KG1 (cell line): ENCODE data around the gene MYH14.
"Not testable (repeated sequence)": the region's sequence is repeated elsewhere in the genome, so short reads cannot be mapped to it uniquely, and the experiment has no call there.

ENCODE experiments used
- DNase-seq: peaks from one replicate; lab custom pipeline; 2025; lab: John Stamatoyannopoulos, UW

The MYH14 gene

DNA sequence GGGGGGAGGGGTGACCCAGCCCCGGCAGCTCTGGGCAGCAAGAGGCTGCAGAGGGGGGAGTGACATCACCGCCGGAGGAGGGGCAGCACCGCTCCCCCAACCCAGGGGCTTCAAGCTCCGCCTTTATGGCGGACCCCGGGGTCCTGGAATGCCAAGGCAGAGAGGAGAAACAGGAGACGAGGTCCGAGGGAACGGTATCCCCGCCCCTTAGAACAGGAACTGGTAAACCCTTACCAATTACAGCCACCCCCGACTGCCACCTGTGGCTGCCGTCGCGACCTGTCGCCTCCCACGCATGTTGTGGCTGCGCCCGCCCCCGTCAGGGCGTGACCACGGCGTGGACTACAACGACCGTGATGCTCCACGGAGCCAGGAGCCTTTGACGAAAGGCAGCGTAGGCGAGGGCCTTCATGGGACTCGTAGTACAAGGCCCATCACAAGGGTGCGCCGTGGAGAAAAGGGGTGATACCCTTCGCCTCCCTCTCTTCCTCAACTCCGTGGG, 129.9 kb downstream of the MYH14 start:
- no peak for DNase-seq

DNA sequence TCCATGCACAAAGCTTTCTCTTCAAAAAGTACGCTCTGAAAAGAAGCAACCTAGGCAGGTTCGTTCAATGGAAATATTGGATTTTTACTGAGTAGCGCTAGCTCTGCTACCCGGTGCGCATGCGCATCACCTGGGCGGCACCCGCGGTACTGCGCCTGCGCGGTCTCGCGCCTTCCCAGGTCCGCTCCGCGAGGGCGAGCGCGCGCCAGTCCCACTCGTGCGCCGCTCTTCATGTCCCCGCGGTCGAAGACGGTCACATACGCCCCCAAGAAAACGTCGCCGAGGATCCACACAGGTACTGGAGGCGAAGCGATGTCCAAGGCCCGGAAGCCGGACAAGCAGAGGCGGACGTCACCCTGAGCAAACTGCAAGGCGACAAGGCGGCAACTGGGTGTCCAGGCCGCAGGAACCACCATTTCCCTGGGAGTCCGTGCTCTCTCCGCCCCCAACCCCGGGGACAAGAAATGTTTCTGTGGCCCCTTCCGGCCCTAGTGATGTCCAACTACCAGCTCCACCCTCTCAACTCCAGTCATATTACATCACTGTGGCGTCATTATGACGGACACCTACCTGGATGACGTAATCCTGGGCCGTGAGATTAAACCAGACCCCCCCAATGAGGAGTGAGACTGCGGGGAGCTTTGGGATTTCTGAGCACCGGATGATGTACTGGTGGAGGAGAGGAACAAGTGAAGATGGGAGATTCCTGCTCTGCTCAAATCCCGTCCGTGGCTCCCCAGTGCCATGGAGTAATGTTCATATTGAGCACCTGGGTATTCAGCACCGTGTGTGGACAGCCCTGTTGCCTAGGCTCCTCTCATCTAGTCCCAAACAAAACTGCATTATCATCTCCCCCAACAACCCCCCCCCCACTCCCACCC, 130.6 kb downstream of the MYH14 start:
- DNase-seq = no peak

DNA sequence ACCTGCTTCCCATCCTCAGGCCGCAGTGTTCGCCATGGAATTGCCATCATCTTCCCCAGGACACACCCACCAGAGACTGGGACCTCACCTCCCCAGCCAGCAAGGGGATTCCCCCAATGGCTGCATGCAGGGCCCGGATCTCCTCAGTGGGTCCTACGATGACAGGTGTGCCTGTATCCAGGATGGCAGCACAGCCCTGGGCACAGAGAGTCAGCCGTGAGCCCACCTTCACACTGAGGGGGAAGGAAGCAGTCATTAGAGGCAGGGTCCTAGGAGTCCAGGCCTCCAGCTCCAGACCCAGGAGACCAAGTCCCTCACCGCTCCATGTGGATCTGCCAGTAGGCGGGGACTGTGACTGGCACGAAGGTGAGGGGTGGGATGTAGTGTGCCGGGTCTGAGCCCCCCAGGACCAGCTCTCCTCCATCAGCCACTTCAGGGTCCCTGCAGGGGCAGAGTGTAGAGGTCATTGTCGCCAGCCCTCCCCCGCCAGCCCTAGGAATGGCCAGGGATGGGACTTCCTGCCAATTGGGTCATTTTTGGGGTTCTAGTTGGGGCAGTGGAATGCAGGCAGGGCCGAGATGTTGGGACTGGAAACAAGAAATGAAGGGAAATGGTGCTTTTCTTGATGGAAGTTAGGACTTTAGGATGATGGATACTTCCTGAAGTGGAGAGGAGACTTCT, 131.5 kb downstream of the MYH14 start:
- DNase-seq = no peak

DNA sequence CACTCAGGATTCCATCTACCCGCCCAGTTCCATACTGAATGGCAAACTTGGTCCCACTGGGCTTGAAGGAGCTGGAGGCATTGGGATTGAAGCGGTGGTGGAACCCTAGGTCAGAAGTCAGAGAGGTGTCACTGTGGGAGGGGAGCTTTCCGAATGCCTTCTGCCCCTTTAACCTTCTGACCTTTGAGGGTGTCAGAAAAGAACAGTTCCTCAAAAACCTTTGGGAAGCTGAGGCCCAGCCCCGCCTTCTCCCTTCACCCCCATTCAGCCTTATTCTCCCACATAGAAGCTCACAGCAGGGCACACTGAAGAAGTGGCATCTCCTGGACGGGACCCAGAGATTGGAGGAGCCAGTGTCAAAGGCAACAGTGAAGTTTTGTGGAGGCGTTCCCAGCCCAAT, 133.6 kb downstream of the MYH14 start:
- not testable (repeated sequence) for DNase-seq

DNA sequence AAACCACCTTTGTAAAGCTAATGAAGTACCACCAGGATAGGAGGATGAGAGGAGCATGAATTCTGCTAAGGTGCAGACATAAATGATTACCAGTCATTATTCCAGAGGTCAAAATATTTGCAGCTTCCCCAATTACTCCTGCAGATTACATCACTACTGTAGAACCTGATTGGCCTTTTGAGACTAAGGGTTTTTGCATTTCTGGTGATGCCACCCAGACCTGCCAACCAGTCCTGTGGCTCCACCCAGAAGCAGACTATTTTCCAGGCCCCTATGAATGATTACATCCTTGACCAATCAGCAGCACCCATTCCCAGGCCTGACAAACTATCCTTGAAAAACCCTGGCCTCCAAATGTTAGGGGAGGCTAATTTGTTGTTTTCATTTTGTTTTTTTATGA, 136.9 kb downstream of the MYH14 start:
- DNase-seq = no peak

DNA sequence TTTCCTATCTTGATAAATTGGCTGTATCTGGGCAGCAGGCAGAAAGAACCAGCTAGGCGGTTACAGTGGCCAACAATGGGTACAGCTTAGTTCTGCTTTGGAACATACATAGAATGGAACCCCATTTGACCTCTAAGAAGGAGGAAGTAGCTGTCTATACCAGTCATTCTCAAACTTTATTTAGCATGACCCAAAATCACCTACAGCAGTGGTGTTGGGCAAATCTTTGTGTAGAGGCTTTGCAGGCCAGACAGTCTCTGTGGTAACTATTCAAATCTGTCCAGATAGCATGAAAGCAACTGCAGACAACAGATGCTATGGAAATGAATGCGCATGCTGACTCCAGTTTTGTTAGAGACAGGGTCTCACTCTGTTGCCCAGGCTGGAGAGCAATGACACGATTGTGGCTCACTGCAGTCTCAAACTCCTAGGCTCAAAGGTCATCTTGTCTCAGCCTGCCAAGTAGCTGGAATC, 137.7 kb downstream of the MYH14 start:
- DNase-seq = no peak

DNA sequence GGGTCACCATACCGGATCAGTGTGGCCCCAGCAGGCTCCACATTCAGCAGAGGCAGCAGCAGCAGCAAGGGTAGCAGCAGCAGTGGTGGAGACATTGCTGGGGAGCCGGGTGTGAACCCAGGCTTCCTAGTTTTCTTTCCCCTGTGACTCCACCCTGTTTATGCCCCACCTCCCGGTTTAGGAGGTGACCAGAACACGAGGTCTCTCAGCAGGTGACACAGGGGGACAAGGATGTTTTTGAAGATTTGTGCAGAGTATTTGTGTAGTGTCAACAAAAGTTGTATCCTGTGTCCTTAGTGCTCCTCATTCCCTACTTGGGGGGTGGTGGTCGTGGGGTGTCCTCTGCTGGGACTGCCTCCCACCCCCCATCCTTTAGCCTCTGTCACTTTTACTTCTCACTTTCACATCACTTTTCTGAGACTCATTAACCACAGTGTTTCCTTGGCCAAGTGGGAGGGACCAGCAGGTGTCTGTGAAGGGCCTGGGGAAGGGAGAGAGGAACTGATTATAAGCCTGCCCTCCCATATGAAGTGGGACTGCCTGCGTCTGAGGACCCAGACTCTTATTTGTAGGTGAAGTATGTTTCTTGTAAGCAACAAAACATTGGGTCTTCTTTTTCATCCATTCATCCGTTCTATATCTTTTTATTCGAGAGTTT, 141.4 kb downstream of the MYH14 start:
- DNase-seq = no peak

DNA sequence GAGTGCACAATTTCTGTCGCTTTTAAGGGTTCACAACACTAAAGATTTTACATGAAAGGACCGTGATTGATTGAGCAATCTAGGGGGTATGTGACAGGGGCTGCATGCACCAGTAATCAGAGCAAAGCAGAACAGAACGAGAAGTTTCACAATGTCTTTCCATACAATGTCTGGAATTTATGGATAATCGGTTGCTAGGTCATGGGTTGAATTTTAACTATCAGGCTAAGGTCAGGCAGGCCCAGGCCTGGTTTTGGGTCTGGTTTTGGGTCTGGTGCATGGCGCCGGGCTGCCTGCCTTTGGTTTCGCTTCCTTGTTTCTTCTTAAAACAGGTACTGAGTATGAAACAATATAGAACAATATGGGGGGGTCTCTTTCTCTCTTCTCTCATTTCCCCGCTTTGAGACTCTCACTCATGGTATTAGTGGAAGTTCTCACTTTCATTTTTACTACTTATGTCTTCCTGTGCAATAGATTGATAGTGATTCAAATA, 143.7 kb downstream of the MYH14 start:
- not testable (repeated sequence) for DNase-seq

DNA sequence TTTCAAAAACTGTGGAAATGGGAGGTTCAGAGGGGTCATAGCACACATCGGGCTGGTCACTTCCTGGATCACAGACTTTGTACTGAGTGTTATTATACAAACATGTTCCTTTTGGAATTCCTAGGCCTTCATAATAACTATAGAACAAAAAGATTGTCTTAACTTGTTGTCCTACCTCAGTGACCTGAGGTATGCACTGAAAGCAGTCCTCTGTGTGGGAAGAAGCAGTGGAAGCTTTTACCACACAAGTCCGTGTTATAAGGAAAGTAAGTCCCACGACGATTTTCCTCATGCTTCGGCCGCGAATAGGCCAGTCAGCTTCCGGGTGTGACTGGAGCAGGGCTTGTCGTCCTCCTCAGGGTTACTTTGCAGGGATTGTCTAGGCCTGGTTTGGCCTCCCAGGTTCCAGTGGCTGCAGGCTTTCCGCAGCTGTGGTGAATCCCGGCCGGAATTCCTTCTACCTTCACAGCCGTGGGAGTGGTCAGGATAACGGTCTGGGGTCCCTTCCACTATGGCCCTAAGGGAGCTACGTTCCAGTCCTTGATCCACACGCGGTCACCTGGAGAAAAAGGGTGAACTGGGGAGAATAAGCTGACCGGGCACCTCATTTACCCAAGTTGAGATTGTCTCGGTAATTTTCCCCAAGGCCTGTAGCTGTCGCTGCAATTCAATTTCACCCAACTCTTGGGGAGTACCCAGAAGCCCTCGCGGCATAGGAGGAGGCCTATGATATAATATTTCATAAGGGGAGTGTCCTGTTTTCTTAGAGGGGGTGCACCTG, 146.0 kb downstream of the MYH14 start:
- no peak for DNase-seq

DNA sequence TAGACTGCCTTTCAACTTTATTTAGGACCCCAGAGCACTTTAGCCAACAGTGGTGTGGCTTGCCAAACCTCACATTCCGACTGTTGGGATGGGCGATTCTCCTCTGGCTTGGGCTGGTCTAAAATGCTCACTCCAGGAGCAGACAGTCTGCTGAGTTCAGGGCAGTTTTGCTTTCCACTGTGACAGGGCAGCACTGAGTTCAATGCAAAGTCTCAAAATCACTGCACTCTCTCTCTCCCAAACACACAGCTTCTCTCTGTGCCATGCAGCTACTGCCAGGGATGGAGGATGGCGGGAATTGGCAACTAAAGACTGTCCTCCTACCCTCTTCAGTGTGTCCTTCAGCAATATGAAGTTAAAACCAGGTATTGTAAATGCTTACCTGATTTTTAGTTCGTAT, 148.8 kb downstream of the MYH14 start:
- no peak for DNase-seq

DNA sequence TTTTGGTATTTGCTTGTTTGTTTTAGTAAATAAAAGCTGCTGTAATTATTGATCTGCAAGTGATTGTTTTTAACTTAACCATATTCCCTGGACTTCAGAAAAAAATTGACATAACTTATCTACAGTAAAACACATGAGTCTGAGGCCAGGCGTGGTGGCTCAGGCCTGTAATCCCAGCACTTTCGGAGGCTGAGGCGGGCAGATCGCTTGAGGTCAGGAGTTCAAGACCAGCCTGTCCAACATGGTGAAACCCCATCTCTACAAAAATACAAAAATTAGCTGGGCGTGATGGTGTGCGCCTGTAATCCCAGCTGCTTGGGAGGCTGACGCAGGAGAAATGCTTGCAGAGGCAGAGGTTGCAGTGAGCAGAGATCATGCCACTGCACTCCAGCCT, 150.1 kb downstream of the MYH14 start:
- not testable (repeated sequence) for DNase-seq

DNA sequence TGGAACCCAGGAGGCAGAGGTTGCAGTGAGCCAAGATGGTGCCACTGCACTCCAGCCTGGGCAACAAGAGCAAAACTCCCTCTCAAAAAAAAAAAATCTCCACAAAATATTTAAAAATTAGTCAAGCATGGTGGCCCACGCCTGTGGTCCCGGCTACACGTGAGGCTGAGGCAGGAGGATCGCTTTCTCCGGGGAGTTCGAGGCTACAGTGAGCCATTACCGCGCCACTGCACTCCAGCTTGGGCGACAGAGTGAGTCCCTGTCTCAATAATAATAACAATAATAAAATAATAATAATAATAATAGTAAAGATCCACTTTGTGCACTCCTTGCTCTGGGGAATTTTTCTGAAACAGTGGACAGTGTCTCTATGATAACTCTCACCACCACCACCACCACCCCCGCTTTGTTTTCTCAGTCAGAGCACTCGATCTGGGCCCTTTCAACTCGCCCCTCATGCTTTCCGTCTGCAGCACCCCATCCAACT, 153.3 kb downstream of the MYH14 start:
- DNase-seq = no peak

DNA sequence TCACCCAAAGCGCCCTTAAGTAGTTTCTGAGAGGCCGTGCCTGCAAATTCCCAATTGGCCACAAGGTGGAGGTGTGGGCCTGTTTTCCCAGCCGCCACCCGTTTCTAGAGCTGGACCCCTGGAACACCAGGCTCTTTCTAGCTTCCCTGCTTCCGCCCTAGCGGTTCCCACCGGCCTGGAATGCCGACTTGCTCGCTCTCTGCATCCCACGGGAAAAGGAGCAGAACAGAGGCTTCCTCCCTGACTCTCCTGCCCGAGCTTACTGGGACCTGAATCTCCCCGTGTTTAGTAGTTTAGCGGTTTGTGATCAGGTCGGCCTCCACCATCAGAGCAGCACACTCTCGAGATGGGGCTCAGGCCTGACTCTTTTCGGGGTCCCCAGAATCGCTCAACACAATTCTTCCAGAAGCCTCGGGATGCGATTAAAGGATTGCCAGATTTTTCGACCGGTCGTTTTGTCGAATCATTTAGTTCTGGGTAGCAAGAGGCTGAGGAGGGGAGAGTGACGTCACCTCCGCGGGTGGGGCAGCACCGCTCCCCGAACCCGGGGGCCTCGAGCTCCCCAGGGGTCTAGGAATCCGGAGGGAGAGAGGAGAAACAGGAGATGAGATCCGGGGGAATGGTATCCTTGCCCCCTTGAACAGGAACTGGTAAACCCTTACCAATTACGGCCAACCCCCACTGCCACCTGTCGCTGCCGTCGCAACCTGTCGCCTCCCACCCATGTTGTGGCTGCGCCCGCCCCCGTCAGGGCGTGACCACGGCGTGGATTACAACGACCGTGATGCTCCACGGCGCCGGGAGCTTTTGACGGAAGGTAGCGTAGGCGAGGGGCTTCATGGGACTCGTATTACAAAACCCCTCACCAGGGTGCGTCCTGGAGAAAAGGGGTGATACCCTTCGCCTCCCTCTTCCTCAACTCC, 154.0 kb downstream of the MYH14 start:
- DNase-seq = peak; percentile 58

DNA sequence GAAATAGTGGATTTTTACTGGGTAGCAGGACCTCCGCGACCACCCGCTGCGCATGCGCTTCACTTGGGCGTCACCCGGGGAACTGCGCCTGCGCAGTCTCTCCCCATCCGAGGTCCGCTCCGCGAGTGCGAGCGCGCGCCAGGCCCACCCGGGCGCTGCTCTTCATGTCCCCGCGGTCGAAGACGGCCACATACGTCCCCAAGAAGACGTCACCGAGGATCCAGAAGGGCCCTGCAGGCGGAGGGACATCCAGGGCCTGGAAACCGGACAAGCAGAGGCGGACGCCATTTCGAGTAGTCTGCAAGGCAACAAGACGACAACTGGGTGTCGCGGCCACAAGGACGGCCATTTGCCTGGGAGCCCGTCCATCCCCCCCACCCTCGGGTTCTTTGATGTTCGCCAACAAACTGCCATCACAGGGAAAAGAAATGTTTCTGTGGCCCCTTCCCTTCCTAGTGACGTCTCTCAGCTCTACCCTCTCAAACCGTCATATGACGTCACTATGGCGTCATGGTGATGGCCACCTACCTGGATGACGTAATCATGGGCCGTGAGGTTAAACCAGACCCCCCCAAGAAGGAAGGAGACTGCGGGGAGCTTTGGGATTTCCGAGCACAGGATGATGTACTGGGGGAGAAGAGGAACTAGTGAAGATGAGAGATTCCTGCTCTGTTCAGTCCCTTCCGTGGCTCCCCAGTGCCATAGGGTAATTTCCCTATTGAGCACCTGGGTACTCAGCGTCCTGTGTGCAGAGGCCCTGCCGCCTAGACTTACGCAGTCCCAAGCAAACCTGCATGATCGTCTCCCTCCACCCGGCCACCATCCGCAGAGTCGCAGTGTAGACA, 155.3 kb downstream of the MYH14 start:
- no peak for DNase-seq

DNA sequence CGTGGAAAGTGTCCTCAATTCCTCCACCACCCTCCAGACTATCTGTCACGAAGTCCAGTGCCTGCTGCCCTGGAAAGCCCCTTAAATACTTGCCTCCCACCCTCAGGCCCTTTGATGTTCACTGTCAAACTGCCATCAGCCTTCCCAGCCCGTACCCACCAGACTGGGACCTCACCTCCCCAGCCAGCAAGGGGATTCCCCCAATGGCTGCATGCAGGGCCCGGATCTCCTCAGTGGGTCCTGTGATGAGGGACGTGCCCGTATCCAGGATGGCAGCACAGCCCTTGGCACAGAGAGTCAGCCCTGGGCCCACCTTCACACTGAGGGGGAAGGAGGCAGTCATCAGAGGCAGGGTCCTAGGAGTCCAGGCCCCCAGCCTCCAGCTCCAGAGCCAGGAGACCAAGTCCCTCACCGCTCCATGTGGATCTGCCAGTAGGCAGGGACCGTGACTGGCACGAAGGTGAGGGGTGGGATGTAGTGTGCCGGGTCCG, 156.0 kb downstream of the MYH14 start:
- no peak for DNase-seq
